ENCODE data around the gene KMT2A. TPM values are rescaled to one million over a fixed set of nuclear protein-coding genes. Genes with fewer than 3 reads are reported as not detected.

KMT2A gene
- total RNA-seq, 1 donor from 2014 or later = 56.8 TPM

GRCh38 chr11:118531597-118532084 is 95.3 kb downstream of the KMT2A start:
- no peak for DNase-seq (ENCODE audit: extremely low spot score, unreplicated experiment)
- Mint-ChIP-seq H3K36me3 (ENCODE audit: unreplicated experiment) (peaks cover 5% of the 10 kb centered on the region), H3K27me3 (ENCODE audit: unreplicated experiment) (no peaks in the 10 kb centered on the region), H3K27ac (ENCODE audit: unreplicated experiment) (peak overlapping the region; percentile 60), H3K4me1 (ENCODE audit: unreplicated experiment) (peaks cover 22% of the 10 kb centered on the region), H3K9me3 (ENCODE audit: unreplicated experiment) (no peaks in the 10 kb centered on the region), H3K4me3 (ENCODE audit: unreplicated experiment) (peak overlapping the region; percentile 90)
- no peak for TF ChIP-seq CTCF (IDR thresholded peaks at IDR 0.05)

GRCh38 chr11:118532091-118532490 is 95.8 kb downstream of the KMT2A start:
- DNase-seq (ENCODE audit: extremely low spot score, unreplicated experiment) = no peak
- Mint-ChIP-seq H3K9me3 (ENCODE audit: unreplicated experiment) (no peaks in the 10 kb centered on the region), H3K4me3 (ENCODE audit: unreplicated experiment) (peak overlapping the region; percentile 90), H3K4me1 (ENCODE audit: unreplicated experiment) (peaks cover 22% of the 10 kb centered on the region), H3K27me3 (ENCODE audit: unreplicated experiment) (no peaks in the 10 kb centered on the region), H3K36me3 (ENCODE audit: unreplicated experiment) (peaks cover 3% of the 10 kb centered on the region), H3K27ac (ENCODE audit: unreplicated experiment) (peak overlapping the region; percentile 60)
- no peak for TF ChIP-seq CTCF (IDR thresholded peaks at IDR 0.05)

- peaks cover 22% of the 10 kb centered on the region for H3K4me1 Mint-ChIP-seq (ENCODE audit: unreplicated experiment)
Measured at GRCh38 chr11:118532852-118533768, 96.8 kb downstream of the KMT2A start.

GRCh38 chr11:118533769-118534729 is 97.8 kb downstream of the KMT2A start:
- Mint-ChIP-seq H3K36me3 (ENCODE audit: unreplicated experiment) (peaks cover 2% of the 10 kb centered on the region), H3K9me3 (ENCODE audit: unreplicated experiment) (no peaks in the 10 kb centered on the region), H3K27me3 (ENCODE audit: unreplicated experiment) (no peaks in the 10 kb centered on the region), H3K4me1 (ENCODE audit: unreplicated experiment) (peaks cover 26% of the 10 kb centered on the region), H3K4me3 (ENCODE audit: unreplicated experiment) (no peak overlapping the region), H3K27ac (ENCODE audit: unreplicated experiment) (no peak overlapping the region)
- no peak for DNase-seq (ENCODE audit: extremely low spot score, unreplicated experiment)
- TF ChIP-seq CTCF (IDR thresholded peaks at IDR 0.05) = no peak

More at GRCh38 chr11:118532852-118533768, 96.8 kb downstream of the KMT2A start:
- no peaks in the 10 kb centered on the region for H3K9me3 Mint-ChIP-seq (ENCODE audit: unreplicated experiment)
- no peaks in the 10 kb centered on the region for H3K27me3 Mint-ChIP-seq (ENCODE audit: unreplicated experiment)
- H3K4me3 Mint-ChIP-seq (ENCODE audit: unreplicated experiment) = no peak overlapping the region
- H3K27ac Mint-ChIP-seq (ENCODE audit: unreplicated experiment) = no peak overlapping the region
- TF ChIP-seq CTCF (IDR thresholded peaks at IDR 0.05) = no peak
- H3K36me3 Mint-ChIP-seq (ENCODE audit: unreplicated experiment) = peaks cover 2% of the 10 kb centered on the region
- DNase-seq (ENCODE audit: extremely low spot score, unreplicated experiment) = no peak

Data from osteocyte (in vitro differentiated cells).